HCT116 (cell line): Measurements from ENCODE around the gene DDHD1. TPM values are rescaled to one million over a fixed set of nuclear protein-coding genes. Genes with fewer than 3 reads are reported as not detected.

Experiments
- ATAC-seq: fragments of 200-7000 bp; cut with Tn5 transposase; 2 replicates; pipeline ENCODE4 v1.9.1; 2020; ENCODE audit warnings: mild to moderate bottlenecking, moderate library complexity
- BruUV-seq: library from RNA; stranded (reverse); fragments of 400-500 nt; replicated peaks from 2 replicates; lab custom pipeline; 2021; lab: Mats Ljungman, UMichigan
- CTCF ChIA-PET: fragments of 300-600 bp; sonication (Branson Sonifier 250); formaldehyde crosslinking; loops from one replicate; lab custom pipeline; 2021; ENCODE audit warnings: antibody characterized with exemption; lab: Charles Lee
- POLR2A ChIA-PET: fragments of 300-600, 350-600 bp; sonication (Branson Sonifier 250); formaldehyde crosslinking; loops from one replicate; lab custom pipeline; 2021; ENCODE audit warnings: antibody characterized with exemption; lab: Charles Lee
- RAD21 ChIA-PET, 2 experiments: fragments of 300-600 bp; sonication (Branson Sonifier 250); formaldehyde crosslinking; loops; one replicate each; lab custom pipeline; 2023; ENCODE audit warnings: low total read pairs in 2 of 2; ENCODE audit not compliant: uncharacterized antibody in 2 of 2, unreplicated experiment in 2 of 2, low non-redundant PET in 1 of 2; lab: Charles Lee
- DNase-seq: peaks from one replicate; pipeline ENCODE4 v3.0.0-alpha.2; 2010; ENCODE audit warnings: low read depth, low spot score
- H2AFZ ChIP-seq: fragments of 200-600 bp; shearing (Covaris generic), sonication (generic); 2 replicates; pipeline ENCODE4 v1.6.1; 2017; ENCODE audit warnings: low read depth, mixed run types, mixed read lengths, antibody characterized with exemption, low read length; ENCODE audit not compliant: poor library complexity, severe bottlenecking
- H3K27ac ChIP-seq: 2 replicates; pipeline ENCODE4 v1.5.1; 2012; ENCODE audit warnings: low read depth, low read length
- H3K27me3 ChIP-seq: fragments of 200-600 bp; sonication (generic); 2 replicates; pipeline ENCODE4 v1.6.1; 2016; ENCODE audit warnings: mixed run types, low read length, mixed read lengths; ENCODE audit not compliant: insufficient read depth
- H3K36me3 ChIP-seq, 2 experiments: fragments of 200-500 bp in 1 of 2; fragments of 200-600 bp in 1 of 2; sonication (Bioruptor generic) in 1 of 2; sonication (generic) in 1 of 2; 2 replicates each; pipeline versions ENCODE4 v1.5.1 to v1.6.1; 2014 to 2016; ENCODE audit warnings: low read length in 2 of 2, inconsistent platforms in 1 of 2, mixed read lengths in 1 of 2, mixed run types in 1 of 2; ENCODE audit not compliant: insufficient read depth in 2 of 2, control insufficient read depth in 1 of 2
- H3K4me1 ChIP-seq, 2 experiments: fragments of 200-600 bp in 1 of 2; sonication (generic) in 1 of 2; 2 replicates each; pipeline versions ENCODE4 v1.5.1 to v1.6.1; 2012 to 2017; ENCODE audit warnings: low read length in 2 of 2, inconsistent platforms in 1 of 2, mild to moderate bottlenecking in 1 of 2, mixed read lengths in 1 of 2, mixed run types in 1 of 2, moderate library complexity in 1 of 2; ENCODE audit not compliant: insufficient read depth in 2 of 2, control insufficient read depth in 1 of 2
- H3K4me2 ChIP-seq: fragments of 200-600 bp; sonication (generic); 2 replicates; pipeline ENCODE4 v1.6.1; 2017; ENCODE audit warnings: mixed run types, low read length, mixed read lengths
- H3K4me3 ChIP-seq, 2 experiments: fragments of 200-600 bp in 1 of 2; sonication (generic) in 1 of 2; replicated peaks in 1 of 2; 2 replicates each; pipeline ENCODE4 v1.5.1; 2011 to 2016; ENCODE audit warnings: low read length in 2 of 2, control low read depth in 1 of 2, low read depth in 1 of 2, mild to moderate bottlenecking in 1 of 2, mixed read lengths in 1 of 2, mixed run types in 1 of 2
- H3K79me2 ChIP-seq: fragments of 200-600 bp; sonication (generic); 2 replicates; pipeline ENCODE4 v1.6.1; 2017; ENCODE audit warnings: mild to moderate bottlenecking, mixed run types, low read length, moderate library complexity, mixed read lengths; ENCODE audit not compliant: insufficient read depth
- H3K9ac ChIP-seq: fragments of 200-600 bp; sonication (generic); 2 replicates; pipeline ENCODE4 v1.6.1; 2016; ENCODE audit warnings: low read length, mixed read lengths
- H3K9me2 ChIP-seq: fragments of 200-600 bp; sonication (generic), shearing (Covaris generic); 2 replicates; pipeline ENCODE4 v1.6.1; 2017; ENCODE audit warnings: mixed run types, mild to moderate bottlenecking, moderate library complexity; ENCODE audit not compliant: insufficient read depth
- H3K9me3 ChIP-seq, 2 experiments: fragments of 200-500 bp in 1 of 2; fragments of 200-600 bp in 1 of 2; sonication (Bioruptor generic) in 1 of 2; sonication (generic) in 1 of 2; 2 replicates each; pipeline ENCODE4 v1.6.1; 2014 to 2017; ENCODE audit warnings: low read length in 2 of 2, mixed read lengths in 2 of 2, inconsistent platforms in 1 of 2, low read depth in 1 of 2, mild to moderate bottlenecking in 1 of 2, mixed run types in 1 of 2, moderate library complexity in 1 of 2; ENCODE audit not compliant: control insufficient read depth in 1 of 2, insufficient read depth in 1 of 2
- H4K20me1 ChIP-seq: fragments of 200-600 bp; sonication (generic), shearing (Covaris generic); 2 replicates; pipeline ENCODE4 v1.6.1; 2017; ENCODE audit warnings: mixed run types, mild to moderate bottlenecking, moderate library complexity; ENCODE audit not compliant: insufficient read depth
- CBX3 ChIP-seq: IDR thresholded peaks from 2 replicates; pipeline ENCODE4 v1.6.1; 2012; ENCODE audit warnings: low read depth
- EGR1 ChIP-seq: IDR thresholded peaks from 2 replicates; pipeline ENCODE4 v1.6.1; 2012; ENCODE audit warnings: low read depth
- ELF1 ChIP-seq: IDR thresholded peaks from 2 replicates; pipeline ENCODE4 v1.6.1; 2012; ENCODE audit warnings: low read depth, borderline replicate concordance
- FOSL1 ChIP-seq: IDR thresholded peaks from 2 replicates; pipeline ENCODE4 v1.6.1; 2012; ENCODE audit warnings: low read depth
- JUND ChIP-seq: IDR thresholded peaks from 2 replicates; pipeline ENCODE4 v1.6.1; 2012
- RAD21 ChIP-seq: IDR thresholded peaks from 2 replicates; pipeline ENCODE4 v1.6.1; 2012; ENCODE audit warnings: low read depth, mild to moderate bottlenecking
- SIN3A ChIP-seq: IDR thresholded peaks from 2 replicates; pipeline ENCODE4 v1.6.1; 2012; ENCODE audit warnings: low read depth
- SP1 ChIP-seq: IDR thresholded peaks from 2 replicates; pipeline ENCODE4 v1.6.1; 2012; ENCODE audit warnings: low read depth
- intact Hi-C: fragments of 100-400 bp; cut with micrococcal nuclease; formaldehyde crosslinking; loops from 2 replicates; pipeline ENCODE4 v1.10.0; 2022
- total RNA-seq: library from RNA; stranded (reverse); gene quantifications from one replicate; pipeline ENCODE4 v1.2.1, GENCODE V29; 2021; ENCODE audit not compliant: unreplicated experiment
- TF ChIP-seq, protein P1 (sequence below): IDR thresholded peaks from 2 replicates; pipeline ENCODE4 v1.6.1; 2012; ENCODE audit warnings: low read depth
- TF ChIP-seq, protein P2 (sequence below): IDR thresholded peaks from 2 replicates; pipeline ENCODE4 v1.6.1; 2012
- TF ChIP-seq, protein P3 (sequence below): IDR thresholded peaks from 2 replicates; pipeline ENCODE4 v1.6.1; 2011; ENCODE audit warnings: mild to moderate bottlenecking, low read length, moderate library complexity; ENCODE audit not compliant: insufficient replicate concordance; ENCODE audit errors: extremely low read depth

The DDHD1 gene
- total RNA-seq, 1 experiment from 2014 or later = 26.9 TPM

DNA sequence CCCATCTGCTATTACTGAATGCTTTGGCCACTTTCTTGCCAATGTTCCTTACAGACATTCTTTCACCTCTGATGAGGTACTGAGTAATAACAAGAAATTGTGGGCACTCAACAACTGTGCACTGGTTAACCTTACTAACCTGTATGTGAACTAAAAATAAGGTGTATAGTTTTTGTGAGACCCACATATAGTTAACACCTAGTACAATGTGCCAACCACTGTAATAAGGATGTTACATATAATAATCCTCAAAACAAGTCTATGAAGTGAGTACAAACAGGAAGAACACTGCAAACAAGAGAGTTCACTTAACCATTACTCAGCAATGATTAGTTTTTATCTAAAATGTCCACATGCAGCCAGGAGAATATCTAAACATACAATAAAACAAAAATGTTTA, 4.5 kb downstream of the DDHD1 start (continued):
- TF ChIP-seq, protein P1, sequence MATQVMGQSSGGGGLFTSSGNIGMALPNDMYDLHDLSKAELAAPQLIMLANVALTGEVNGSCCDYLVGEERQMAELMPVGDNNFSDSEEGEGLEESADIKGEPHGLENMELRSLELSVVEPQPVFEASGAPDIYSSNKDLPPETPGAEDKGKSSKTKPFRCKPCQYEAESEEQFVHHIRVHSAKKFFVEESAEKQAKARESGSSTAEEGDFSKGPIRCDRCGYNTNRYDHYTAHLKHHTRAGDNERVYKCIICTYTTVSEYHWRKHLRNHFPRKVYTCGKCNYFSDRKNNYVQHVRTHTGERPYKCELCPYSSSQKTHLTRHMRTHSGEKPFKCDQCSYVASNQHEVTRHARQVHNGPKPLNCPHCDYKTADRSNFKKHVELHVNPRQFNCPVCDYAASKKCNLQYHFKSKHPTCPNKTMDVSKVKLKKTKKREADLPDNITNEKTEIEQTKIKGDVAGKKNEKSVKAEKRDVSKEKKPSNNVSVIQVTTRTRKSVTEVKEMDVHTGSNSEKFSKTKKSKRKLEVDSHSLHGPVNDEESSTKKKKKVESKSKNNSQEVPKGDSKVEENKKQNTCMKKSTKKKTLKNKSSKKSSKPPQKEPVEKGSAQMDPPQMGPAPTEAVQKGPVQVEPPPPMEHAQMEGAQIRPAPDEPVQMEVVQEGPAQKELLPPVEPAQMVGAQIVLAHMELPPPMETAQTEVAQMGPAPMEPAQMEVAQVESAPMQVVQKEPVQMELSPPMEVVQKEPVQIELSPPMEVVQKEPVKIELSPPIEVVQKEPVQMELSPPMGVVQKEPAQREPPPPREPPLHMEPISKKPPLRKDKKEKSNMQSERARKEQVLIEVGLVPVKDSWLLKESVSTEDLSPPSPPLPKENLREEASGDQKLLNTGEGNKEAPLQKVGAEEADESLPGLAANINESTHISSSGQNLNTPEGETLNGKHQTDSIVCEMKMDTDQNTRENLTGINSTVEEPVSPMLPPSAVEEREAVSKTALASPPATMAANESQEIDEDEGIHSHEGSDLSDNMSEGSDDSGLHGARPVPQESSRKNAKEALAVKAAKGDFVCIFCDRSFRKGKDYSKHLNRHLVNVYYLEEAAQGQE = no peak

DNA sequence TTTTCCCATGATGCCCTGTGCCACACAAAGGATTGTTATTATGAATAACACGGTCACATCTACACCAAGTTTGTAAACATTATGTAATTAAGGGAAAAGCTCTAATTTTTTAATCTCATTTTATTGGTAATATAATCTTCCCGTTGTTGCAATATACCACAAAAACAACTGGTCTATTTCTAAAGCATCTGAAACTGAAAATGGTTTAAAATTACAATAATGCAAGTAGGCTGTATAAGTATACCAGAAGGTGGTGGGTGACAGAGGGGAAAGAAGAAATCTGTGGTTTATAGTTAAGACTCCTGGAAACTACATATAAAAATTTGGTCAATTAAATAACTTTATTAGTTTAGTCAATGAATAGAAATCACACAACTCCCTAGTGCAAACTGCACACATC, 5.2 kb downstream of the DDHD1 start:
- H3K9me2 ChIP-seq = no peaks in the 10 kb centered on the region
- no peak overlapping the region for H3K4me2 ChIP-seq
- H3K4me1 ChIP-seq = peaks cover 5 to 15% of the 10 kb centered on the region in 2 experiments; a peak in 3 of 4 replicates
- no peak overlapping the region for H3K4me3 ChIP-seq
- POLR2A ChIA-PET = no interaction called here
- RAD21 ChIA-PET = no interaction called here
- intact Hi-C loops = no loop called here
- no peak overlapping the region for H3K9ac ChIP-seq
- peaks cover 0 to 9% of the 10 kb centered on the region in 2 experiments; a peak in 1 of 4 replicates for H3K36me3 ChIP-seq
- no peak for TF ChIP-seq EGR1
- TF ChIP-seq, protein P2, sequence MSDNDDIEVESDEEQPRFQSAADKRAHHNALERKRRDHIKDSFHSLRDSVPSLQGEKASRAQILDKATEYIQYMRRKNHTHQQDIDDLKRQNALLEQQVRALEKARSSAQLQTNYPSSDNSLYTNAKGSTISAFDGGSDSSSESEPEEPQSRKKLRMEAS = no peak
- no peak for TF ChIP-seq RAD21
- TF ChIP-seq CBX3 = no peak
- TF ChIP-seq, protein P3, sequence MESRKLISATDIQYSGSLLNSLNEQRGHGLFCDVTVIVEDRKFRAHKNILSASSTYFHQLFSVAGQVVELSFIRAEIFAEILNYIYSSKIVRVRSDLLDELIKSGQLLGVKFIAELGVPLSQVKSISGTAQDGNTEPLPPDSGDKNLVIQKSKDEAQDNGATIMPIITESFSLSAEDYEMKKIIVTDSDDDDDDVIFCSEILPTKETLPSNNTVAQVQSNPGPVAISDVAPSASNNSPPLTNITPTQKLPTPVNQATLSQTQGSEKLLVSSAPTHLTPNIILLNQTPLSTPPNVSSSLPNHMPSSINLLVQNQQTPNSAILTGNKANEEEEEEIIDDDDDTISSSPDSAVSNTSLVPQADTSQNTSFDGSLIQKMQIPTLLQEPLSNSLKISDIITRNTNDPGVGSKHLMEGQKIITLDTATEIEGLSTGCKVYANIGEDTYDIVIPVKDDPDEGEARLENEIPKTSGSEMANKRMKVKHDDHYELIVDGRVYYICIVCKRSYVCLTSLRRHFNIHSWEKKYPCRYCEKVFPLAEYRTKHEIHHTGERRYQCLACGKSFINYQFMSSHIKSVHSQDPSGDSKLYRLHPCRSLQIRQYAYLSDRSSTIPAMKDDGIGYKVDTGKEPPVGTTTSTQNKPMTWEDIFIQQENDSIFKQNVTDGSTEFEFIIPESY = no peak
- no peak for TF ChIP-seq ELF1
- TF ChIP-seq JUND = no peak
- no peak for TF ChIP-seq SP1
- TF ChIP-seq, protein P1 = no peak
- TF ChIP-seq SIN3A = no peak
- no peak for TF ChIP-seq FOSL1
- CTCF ChIA-PET = no interaction called here
- peaks cover 99% of the 10 kb centered on the region for H3K79me2 ChIP-seq
- DNase-seq (no peak), ATAC-seq (no peak)
- H3K27ac ChIP-seq = no peak overlapping the region
- H3K9me3 ChIP-seq = peaks cover 0 to 4% of the 10 kb centered on the region in 2 experiments; a peak in 1 of 4 replicates
- H3K27me3 ChIP-seq = no peaks in the 10 kb centered on the region
- no TSS peak for BruUV-seq
- no peak overlapping the region for H2AFZ ChIP-seq
- H4K20me1 ChIP-seq = no peaks in the 10 kb centered on the region; the same call in 1 of the 2 replicates
